ENCODE data around the gene RAD51B.

Gene RAD51B

GRCh38 chr14:68376067-68376779, 556.6 kb downstream of the RAD51B start:
- Histone ChIP-seq H3K4me3 (replicated peaks; ENCODE audit: low read depth, low read length) (no peak overlapping the region), H3K36me3 (ENCODE audit: control insufficient read depth, insufficient read depth, low read length) (no peaks in the 10 kb centered on the region), H3K27me3 (replicated peaks; ENCODE audit: control insufficient read depth, insufficient read depth, low read length) (no peaks in the 10 kb centered on the region)
- DNase-seq (ENCODE audit: extremely low read depth, insufficient read length), result no peak
- no peak for TF ChIP-seq CTCF (IDR thresholded peaks at IDR 0.05; ENCODE audit: insufficient read depth, low read length, poor library complexity, severe bottlenecking)

- no peaks in the 10 kb centered on the region for H3K36me3 ChIP-seq (ENCODE audit: control insufficient read depth, insufficient read depth, low read length)
- DNase-seq (ENCODE audit: extremely low read depth, insufficient read length), result no peak
- no peak overlapping the region for H3K4me3 ChIP-seq (replicated peaks; ENCODE audit: low read depth, low read length)
- no peaks in the 10 kb centered on the region for H3K27me3 ChIP-seq (replicated peaks; ENCODE audit: control insufficient read depth, insufficient read depth, low read length)
- no peak for TF ChIP-seq CTCF (IDR thresholded peaks at IDR 0.05; ENCODE audit: insufficient read depth, low read length, poor library complexity, severe bottlenecking)
Observed at GRCh38 chr14:68377006-68377405, 557.4 kb downstream of the RAD51B start.

- Histone ChIP-seq H3K36me3 (ENCODE audit: control insufficient read depth, insufficient read depth, low read length) (no peaks in the 10 kb centered on the region), H3K4me3 (replicated peaks; ENCODE audit: low read depth, low read length) (no peak overlapping the region), H3K27me3 (replicated peaks; ENCODE audit: control insufficient read depth, insufficient read depth, low read length) (no peaks in the 10 kb centered on the region)
- no peak for TF ChIP-seq CTCF (IDR thresholded peaks at IDR 0.05; ENCODE audit: insufficient read depth, low read length, poor library complexity, severe bottlenecking)
- no peak for DNase-seq (ENCODE audit: extremely low read depth, insufficient read length)
Observed at GRCh38 chr14:68377459-68377858, 557.9 kb downstream of the RAD51B start.

GRCh38 chr14:68379510-68380328, 560.1 kb downstream of the RAD51B start:
- no peak for DNase-seq (ENCODE audit: extremely low read depth, insufficient read length)
- no peak for TF ChIP-seq CTCF (IDR thresholded peaks at IDR 0.05; ENCODE audit: insufficient read depth, low read length, poor library complexity, severe bottlenecking)
- Histone ChIP-seq H3K36me3 (ENCODE audit: control insufficient read depth, insufficient read depth, low read length) (no peaks in the 10 kb centered on the region), H3K4me3 (replicated peaks; ENCODE audit: low read depth, low read length) (no peak overlapping the region), H3K27me3 (replicated peaks; ENCODE audit: control insufficient read depth, insufficient read depth, low read length) (no peaks in the 10 kb centered on the region)

GRCh38 chr14:68380329-68380741, 560.8 kb downstream of the RAD51B start:
- no peak overlapping the region for H3K4me3 ChIP-seq (replicated peaks; ENCODE audit: low read depth, low read length)
- H3K36me3 ChIP-seq (ENCODE audit: control insufficient read depth, insufficient read depth, low read length), result no peaks in the 10 kb centered on the region
- DNase-seq (ENCODE audit: extremely low read depth, insufficient read length), result peak; percentile 60
- no peaks in the 10 kb centered on the region for H3K27me3 ChIP-seq (replicated peaks; ENCODE audit: control insufficient read depth, insufficient read depth, low read length)
- no peak for TF ChIP-seq CTCF (IDR thresholded peaks at IDR 0.05; ENCODE audit: insufficient read depth, low read length, poor library complexity, severe bottlenecking)
